Upper lobe of left lung (tissue), 6 donors: ENCODE results near the gene LGALS4. TPM values are rescaled to one million over a fixed set of nuclear protein-coding genes. Genes with fewer than 3 reads are reported as not detected.
A peak's percentile ranks its signal among the peaks of the same experiment; 100 is the strongest.

Experiments used
- ATAC-seq, 2 donors: fragments of 200-7000 bp; cut with Tn5 transposase; one replicate each; pipeline ENCODE4 v1.9.1; 2022; ENCODE audit warnings: mild to moderate bottlenecking in 2 of 2, moderate library complexity in 2 of 2; ENCODE audit not compliant: low FRiP score in 2 of 2
- DNase-seq, 2 donors: peaks; one replicate each; pipeline ENCODE4 v3.0.0-alpha.2; 2019 to 2020
- H3K27ac ChIP-seq, 4 donors: fragments of 200-600 bp; sonication (generic); one replicate each; pipeline ENCODE4 v1.5.1; 2016 to 2019
- H3K27me3 ChIP-seq, 4 donors: fragments of 200-600 bp; sonication (generic); one replicate each; pipeline ENCODE4 v1.5.1; 2017 to 2019
- H3K36me3 ChIP-seq, 4 donors: fragments of 200-600 bp; sonication (generic); one replicate each; pipeline ENCODE4 v1.5.1; 2016 to 2019
- H3K4me1 ChIP-seq, 4 donors: fragments of 200-600 bp; sonication (generic); one replicate each; pipeline ENCODE4 v1.5.1; 2018 to 2019
- H3K4me3 ChIP-seq, 4 donors: fragments of 200-600 bp; sonication (generic); one replicate each; pipeline ENCODE4 v1.5.1; 2017 to 2019; ENCODE audit warnings: mild to moderate bottlenecking in 2 of 4, moderate library complexity in 1 of 4
- H3K9me3 ChIP-seq, 4 donors: fragments of 200-600 bp; sonication (generic); one replicate each; pipeline ENCODE4 v1.5.1; 2018 to 2019
- CTCF ChIP-seq, 6 experiments: fragments of 450-650 bp in 4 of 6; fragments of 200-600 bp in 2 of 6; sonication (generic) in 2 of 6; IDR thresholded peaks; one replicate each; pipeline ENCODE4 v1.5.1; 2016 to 2019; ENCODE audit warnings: antibody characterized with exemption in 6 of 6
- EP300 ChIP-seq, 4 donors: sonication (generic); formaldehyde crosslinking; IDR thresholded peaks; one replicate each; pipeline ENCODE4 v1.5.1; 2017; ENCODE audit warnings: antibody characterized with exemption in 4 of 4, control low read depth in 2 of 4
- POLR2A ChIP-seq, 4 donors: fragments of 450-650 bp; IDR thresholded peaks; one replicate each; pipeline ENCODE4 v1.5.1; 2016 to 2017; ENCODE audit warnings: antibody characterized with exemption in 4 of 4, mild to moderate bottlenecking in 2 of 4
- POLR2AphosphoS5 ChIP-seq, 2 donors: sonication (generic); formaldehyde crosslinking; IDR thresholded peaks; one replicate each; pipeline ENCODE4 v1.5.1; 2017; ENCODE audit warnings: antibody characterized with exemption in 2 of 2
- WGBS, 2 donors: methylation state at CpG; one replicate each; pipeline ENCODE4 v1.1.5; 2017 to 2018; 5-methylcytosine and 5-hydroxymethylcytosine counted together
- total RNA-seq, 6 donors: library from RNA; depleted of rRNA in 4 of 6; stranded (reverse); fragments of >200 nt in 4 of 6; gene quantifications; one replicate each; pipeline versions ENCODE4 v1.1.0 to v1.2.1, GENCODE V29; 2016 to 2021
- donor health status: DM: no; HTN: no; CAD: no; lungs with moderate emphysema.
- donor health status: DM: no; HTN: yes; CAD: no; lungs with severe emphysema.

Gene LGALS4
- total RNA-seq, 6 donors from 2014 or later = 3.1 to 12.3 (median 5.0) TPM

DNA sequence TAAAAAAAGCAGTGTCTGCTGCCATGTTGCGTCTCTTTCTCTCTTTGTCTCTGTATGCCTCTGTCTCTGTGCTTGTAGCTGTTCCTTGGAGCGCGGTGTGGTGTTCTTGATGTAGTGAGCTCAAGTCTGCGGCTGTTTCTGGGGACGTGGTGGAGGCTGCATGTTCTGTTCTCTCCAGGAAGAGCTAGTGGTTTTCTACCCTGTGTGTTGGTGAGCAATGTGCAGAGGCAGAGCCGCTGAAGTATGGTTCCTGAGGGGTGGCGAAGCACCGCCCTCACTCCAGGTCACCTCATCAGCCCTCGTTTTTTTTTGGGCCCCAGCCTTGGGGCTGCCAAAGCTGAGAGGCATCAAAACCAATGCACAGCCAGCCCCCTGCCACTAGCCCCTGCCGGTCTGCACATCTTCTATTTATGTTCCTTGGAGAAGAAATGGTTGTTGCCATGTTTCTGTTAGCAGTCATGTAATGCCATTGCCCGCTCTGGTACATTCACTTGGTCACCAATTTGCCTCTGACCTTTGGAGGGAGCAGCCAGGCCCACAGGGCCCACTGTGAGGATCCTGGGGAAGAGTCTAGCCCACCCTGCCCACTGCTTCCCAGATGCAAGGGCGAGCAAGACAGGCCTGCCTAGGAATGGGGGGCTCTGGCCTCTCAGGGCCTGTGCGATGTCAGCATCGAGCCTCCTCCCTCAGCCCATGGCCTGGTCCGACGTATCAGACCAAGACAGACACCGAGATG, 29.9 kb upstream of the LGALS4 start:
- H3K27ac ChIP-seq = peak overlapping the region in 2 of 4 donors; percentile 58 to 65
- no peak overlapping the region for H3K4me3 ChIP-seq
- 87 to 88% methylated on average over 11 to 17 of the region's 17 CpGs for WGBS, 2 donors
- H3K36me3 ChIP-seq = peaks cover 94 to 100% (median 99%) of the 10 kb centered on the region in 4 donors
- H3K27me3 ChIP-seq = no peaks in the 10 kb centered on the region
- peaks cover 9 to 52% (median 17%) of the 10 kb centered on the region in 4 donors for H3K4me1 ChIP-seq
- DNase-seq (peak in 1 of 2 donors; percentile 36), ATAC-seq (no peak)
- TF ChIP-seq POLR2A (IDR thresholded peaks at IDR 0.05) = peak in 1 of 4 donors; percentile 25
- peak in 1 of 2 donors; percentile 30 for TF ChIP-seq POLR2AphosphoS5 (IDR thresholded peaks at IDR 0.05)
- TF ChIP-seq CTCF (IDR thresholded peaks at IDR 0.05) = no peak
- no peaks in the 10 kb centered on the region for H3K9me3 ChIP-seq

GRCh38 chr19:38841787-38842438, 29.2 kb upstream of the LGALS4 start:
- no peaks in the 10 kb centered on the region for H3K9me3 ChIP-seq
- H3K4me3 ChIP-seq = no peak overlapping the region
- peaks cover 97 to 100% (median 100%) of the 10 kb centered on the region in 4 donors for H3K36me3 ChIP-seq
- H3K27me3 ChIP-seq = no peaks in the 10 kb centered on the region
- no peak for DNase-seq
- no peak for ATAC-seq
- H3K27ac ChIP-seq = peak overlapping the region in 3 of 4 donors; percentile 7 to 42 (median 39)
- TF ChIP-seq POLR2AphosphoS5 (IDR thresholded peaks at IDR 0.05) = no peak
- no peak for TF ChIP-seq CTCF (IDR thresholded peaks at IDR 0.05)
- TF ChIP-seq EP300 (IDR thresholded peaks at IDR 0.05) = no peak
- peak in 1 of 4 donors; percentile 15 for TF ChIP-seq POLR2A (IDR thresholded peaks at IDR 0.05)
- H3K4me1 ChIP-seq = peaks cover 9 to 49% (median 17%) of the 10 kb centered on the region in 4 donors
- WGBS, 2 donors = 85 to 92% methylated on average over 19 of the region's 19 CpGs

DNA sequence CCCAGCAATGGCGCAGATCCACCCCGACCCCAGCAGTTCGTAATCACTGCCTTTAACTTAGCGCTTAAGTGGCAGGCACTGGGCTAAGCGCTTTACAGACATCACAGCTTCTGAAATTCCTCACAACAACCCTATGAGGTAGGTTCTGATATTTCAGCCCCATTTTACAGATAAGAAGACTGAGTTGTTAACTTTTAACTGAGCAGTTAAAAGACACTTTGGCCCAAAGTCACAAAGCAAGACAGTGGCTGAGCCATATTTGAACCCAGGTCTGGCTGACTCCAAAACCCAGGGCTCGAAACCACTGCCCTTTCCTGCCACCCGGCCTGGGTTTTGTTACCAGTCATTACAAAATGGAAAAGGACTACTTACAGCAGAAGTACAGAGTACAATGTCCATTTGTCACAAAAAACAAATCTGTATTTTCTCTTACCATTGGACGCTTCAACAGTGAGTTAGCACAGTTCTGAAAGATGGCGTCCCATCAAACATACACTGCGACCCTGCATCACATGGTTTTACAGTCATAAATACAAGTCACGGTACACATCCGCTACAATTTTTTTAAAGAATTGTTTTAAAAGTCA, 28.5 kb upstream of the LGALS4 start:
- H3K36me3 ChIP-seq = peaks cover 95 to 100% (median 98%) of the 10 kb centered on the region in 4 donors
- no peaks in the 10 kb centered on the region for H3K9me3 ChIP-seq
- DNase-seq = no peak
- no peaks in the 10 kb centered on the region for H3K27me3 ChIP-seq
- H3K27ac ChIP-seq = peak overlapping the region in 2 of 4 donors; percentile 7 to 42
- ATAC-seq = no peak
- 89 to 96% methylated on average over 12 of the region's 12 CpGs for WGBS, 2 donors
- no peak for TF ChIP-seq EP300 (IDR thresholded peaks at IDR 0.05)
- TF ChIP-seq POLR2A (IDR thresholded peaks at IDR 0.05) = no peak
- TF ChIP-seq POLR2AphosphoS5 (IDR thresholded peaks at IDR 0.05) = no peak
- TF ChIP-seq CTCF (IDR thresholded peaks at IDR 0.05) = no peak
- H3K4me3 ChIP-seq = no peak overlapping the region
- peaks cover 9 to 46% (median 16%) of the 10 kb centered on the region in 4 donors for H3K4me1 ChIP-seq

GRCh38 chr19:38840583-38840968, 27.8 kb upstream of the LGALS4 start:
- peak overlapping the region in 3 of 4 donors; percentile 7 to 42 (median 21) for H3K27ac ChIP-seq
- H3K4me3 ChIP-seq = no peak overlapping the region
- peaks cover 93 to 100% (median 98%) of the 10 kb centered on the region in 4 donors for H3K36me3 ChIP-seq
- H3K27me3 ChIP-seq = no peaks in the 10 kb centered on the region
- TF ChIP-seq CTCF (IDR thresholded peaks at IDR 0.05) (no peak), POLR2AphosphoS5 (IDR thresholded peaks at IDR 0.05) (no peak), EP300 (IDR thresholded peaks at IDR 0.05) (no peak), POLR2A (IDR thresholded peaks at IDR 0.05) (no peak)
- no peak for ATAC-seq
- no peaks in the 10 kb centered on the region for H3K9me3 ChIP-seq
- no peak for DNase-seq
- WGBS, 2 donors = 75 to 100% methylated on average over 1 to 2 of the region's 5 CpGs
- H3K4me1 ChIP-seq = peaks cover 9 to 45% (median 17%) of the 10 kb centered on the region in 4 donors
